ENCODE results near the gene RRAGC. TPM values are rescaled to one million over a fixed set of nuclear protein-coding genes. Genes with fewer than 3 reads are reported as not detected.

Gene RRAGC
- total and polyA plus RNA-seq, 9 of the 15 experiments (the other 6 are each of a cell fraction or from before 2014, with no cell fraction given): 3.9 to 16.9 (median 10.9) TPM

- ChIA-PET CTCF (ENCODE audit: low intra/inter-chr PET ratio) (no interaction called here), POLR2A (interaction anchor here (1.3 kb wide), 1 partner anchor 9 kb away, joined by 3 read pairs; no protein-coding TSS in a partner anchor)
- Histone ChIP-seq H3K79me2 (ENCODE audit: control insufficient read depth, insufficient read depth, low read length) (no peaks in the 10 kb centered on the region), H3K9ac (ENCODE audit: insufficient read depth in 1 of 2, low read depth in 2 of 2, low read length in 2 of 2) (no peak overlapping the region), H3K27me3 (ENCODE audit: control insufficient read depth in 2 of 2, insufficient read depth in 2 of 2, low read length in 2 of 2) (no peaks in the 10 kb centered on the region; a peak in 1 of 5 replicates), H3K9me3 (replicated peaks; ENCODE audit: control insufficient read depth, insufficient read depth, low read depth, low read length) (no peaks in the 10 kb centered on the region), H2AFZ (ENCODE audit: low read depth, low read length) (no peak overlapping the region), H3K4me1 (replicated peaks in 1 of 2; ENCODE audit: control insufficient read depth in 2 of 2, insufficient read depth in 2 of 2, low read length in 2 of 2) (peaks cover 0 to 16% of the 10 kb centered on the region in 2 experiments; a peak in 2 of 5 replicates), H3K27ac (ENCODE audit: extremely low read depth, low read depth, low read length) (no peak overlapping the region), H3K36me3 (ENCODE audit: control insufficient read depth, insufficient read depth, low read length) (no peaks in the 10 kb centered on the region), H4K20me1 (replicated peaks; ENCODE audit: control insufficient read depth, insufficient read depth, low read length) (no peaks in the 10 kb centered on the region), H3K9me1 (ENCODE audit: control insufficient read depth, insufficient read depth, low read length) (no peaks in the 10 kb centered on the region), H3K4me2 (ENCODE audit: insufficient read depth, low read length) (no peak overlapping the region), H3K4me3 (no peak overlapping the region)
- intact Hi-C loops (cut with micrococcal nuclease) (no loop called here), in situ Hi-C loops (cut with MboI) (no loop called here)
- no peak for FAIRE-seq
- no peak for DNase-seq (ENCODE audit: extremely low read depth in 1 of 4, low spot score in 3 of 4)
- no peak for ATAC-seq
- 64% methylated on average over 1 of the region's 1 CpG for WGBS (ENCODE audit: insufficient coverage, low coverage, missing lambda C conversion rate)
- no TSS peak for BruUV-seq (replicated peaks)
- no peak for TF ChIP-seq EP400 (IDR thresholded peaks at IDR 0.05)
- TF ChIP-seq LCOR (CRISPR knock-in tag; IDR thresholded peaks at IDR 0.05): no peak
- peak; percentile 69 for TF ChIP-seq ZNF24 (IDR thresholded peaks at IDR 0.05)
- no peak for TF ChIP-seq NRF1 (conservative IDR thresholded peaks at IDR 0.05 in 1 of 2, IDR thresholded peaks at IDR 0.05 in 1 of 2)
- TF ChIP-seq RERE (CRISPR knock-in tag; IDR thresholded peaks at IDR 0.05; ENCODE audit: borderline replicate concordance): no peak
- no peak for TF ChIP-seq ZFP1 (CRISPR knock-in tag; IDR thresholded peaks at IDR 0.05)
- peak; percentile 35 for TF ChIP-seq ZNF146 (CRISPR knock-in tag; IDR thresholded peaks at IDR 0.05; ENCODE audit: unreplicated experiment)
- TF ChIP-seq CEBPG (CRISPR knock-in tag; IDR thresholded peaks at IDR 0.05): no peak
- TF ChIP-seq CEBPG (tag; conservative IDR thresholded peaks at IDR 0.05 in 1 of 2, IDR thresholded peaks at IDR 0.05 in 1 of 2): no peak
- no peak for TF ChIP-seq E2F1 (CRISPR knock-in tag; IDR thresholded peaks at IDR 0.05)
- TF ChIP-seq STAT5B (CRISPR knock-in tag; IDR thresholded peaks at IDR 0.05): no peak
- no peak for TF ChIP-seq RAD51 (IDR thresholded peaks at IDR 0.05; ENCODE audit: borderline replicate concordance, low read depth)
- no peak for TF ChIP-seq TAL1 (IDR thresholded peaks at IDR 0.05)
- no peak for TF ChIP-seq ZNF282 (CRISPR knock-in tag; IDR thresholded peaks at IDR 0.05)
- TF ChIP-seq DDX20 (tag; IDR thresholded peaks at IDR 0.05; ENCODE audit: low read depth): no peak
- no peak for TF ChIP-seq E2F4 (CRISPR knock-in tag; IDR thresholded peaks at IDR 0.05; ENCODE audit: low read depth)
- TF ChIP-seq KDM1A (IDR thresholded peaks at IDR 0.05): 0 out of 4 replicates have a peak, but pooled peaks of 1 of the 2 experiments have one; percentile 17
- TF ChIP-seq BHLHE40 (IDR thresholded peaks at IDR 0.05; ENCODE audit: low read length): no peak
Observed at GRCh38 chr1:38806090-38806489, 53.5 kb downstream of the RRAGC start.
